PFSK-1 (cell line): ENCODE results near the gene GET3.

Experiments
- POLR2AphosphoS5 ChIP-seq: IDR thresholded peaks from 2 replicates; pipeline ENCODE4 v1.6.1; 2012; ENCODE audit warnings: low read depth, mild to moderate bottlenecking, control low read depth, low read length, moderate library complexity
- REST ChIP-seq, 2 experiments: IDR thresholded peaks; 2 replicates each; pipeline versions ENCODE4 v1.6.1 to v1.8.0; 2011 to 2012; ENCODE audit warnings: low read depth in 2 of 2, low read length in 2 of 2, control low read depth in 1 of 2, inconsistent platforms in 1 of 2, mild to moderate bottlenecking in 1 of 2, moderate library complexity in 1 of 2; ENCODE audit not compliant: insufficient read depth in 1 of 2
- SIN3A ChIP-seq: IDR thresholded peaks from 2 replicates; pipeline ENCODE4 v1.6.1; 2012; ENCODE audit warnings: mild to moderate bottlenecking, low read length, moderate library complexity, borderline replicate concordance; ENCODE audit not compliant: insufficient read depth
- TAF1 ChIP-seq: IDR thresholded peaks from 2 replicates; pipeline ENCODE4 v1.6.1; 2012; ENCODE audit warnings: low read length, control low read depth, borderline replicate concordance; ENCODE audit not compliant: insufficient read depth

GRCh38 chr19:12720296-12720695 lies 17.0 kb upstream of the GET3 start:
- TF ChIP-seq SIN3A (no peak), REST (IDR thresholded peaks at IDR 0.05; ENCODE audit: insufficient read depth in 1 of 2, low read depth in 2 of 2, low read length in 2 of 2) (no peak), TAF1 (no peak), POLR2AphosphoS5 (no peak)
